NK-92 (cell line): Measurements from ENCODE around the gene HHIP.

Source experiments
- DNase-seq: peaks from one replicate; lab custom pipeline; 2025; ENCODE audit not compliant: unreplicated experiment; lab: John Stamatoyannopoulos, UW

Gene HHIP

DNA sequence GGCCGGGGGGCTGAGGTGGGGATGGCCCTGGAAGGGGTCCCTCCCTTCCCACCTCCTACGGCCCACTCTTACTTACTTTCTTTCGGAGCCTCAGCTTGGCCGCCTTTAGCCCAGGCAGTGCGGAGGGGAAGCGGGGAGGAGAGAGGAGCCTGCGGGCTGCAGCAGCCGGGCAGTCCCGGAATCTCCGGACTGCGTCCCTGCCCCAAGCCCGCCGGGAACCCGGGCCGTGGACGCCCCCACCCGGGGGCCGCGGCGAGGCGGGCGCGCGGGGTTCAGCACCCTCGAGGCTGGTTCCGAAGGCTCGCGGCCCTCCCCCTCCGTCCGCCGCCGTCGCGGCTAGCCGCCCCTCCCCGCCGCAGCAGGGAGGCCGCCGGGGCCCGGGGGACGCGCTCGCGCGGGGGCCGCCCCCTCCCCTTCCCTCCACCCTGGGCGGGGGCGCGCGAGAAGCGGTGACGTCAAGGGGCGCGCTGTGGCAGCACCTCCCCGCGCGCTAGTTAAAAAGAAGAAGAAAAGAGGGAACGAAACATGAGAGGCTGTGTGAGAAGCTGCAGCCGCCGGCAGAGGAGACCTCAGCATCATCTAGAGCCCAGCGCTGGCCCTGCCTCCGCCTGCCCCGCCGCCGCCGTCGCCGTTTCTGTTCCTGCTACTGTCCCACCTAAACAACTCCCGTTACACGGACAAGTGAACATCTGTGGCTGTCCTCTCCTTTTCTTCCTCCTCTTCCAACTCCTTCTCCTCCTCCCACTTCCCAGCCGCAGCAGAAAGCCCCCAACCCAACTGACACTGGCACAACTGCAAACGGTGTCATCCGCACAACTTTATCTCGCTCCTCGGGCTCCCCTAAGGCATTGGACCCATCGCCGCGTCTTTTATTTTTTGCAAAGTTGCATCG, at the start of gene HHIP:
Gene HHIP (plus strand): TSS at position 526 of the 892 bp plus-strand sequence. CDS start 520 bp downstream, outside the sequence.
- no peak for DNase-seq

DNA sequence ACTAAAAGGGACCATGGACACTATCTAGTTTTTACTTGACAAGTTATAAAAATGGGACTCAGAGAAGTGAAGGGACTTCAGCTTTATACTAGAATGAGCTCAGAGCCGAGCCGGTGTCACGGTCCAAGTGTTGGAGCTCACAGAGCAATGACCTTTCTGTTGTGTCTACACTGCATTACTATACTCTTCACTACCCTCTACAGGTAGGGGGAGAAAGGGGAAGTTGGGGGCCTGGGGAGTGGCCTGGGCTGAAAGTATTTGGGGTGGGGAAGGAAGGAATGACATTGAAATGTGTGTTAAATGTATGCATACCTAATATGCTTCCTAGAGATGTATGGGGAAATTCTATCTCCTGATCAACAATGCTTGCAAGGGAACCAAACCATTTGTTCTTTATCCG, 48.8 kb upstream of the HHIP start:
- DNase-seq: no peak

DNA sequence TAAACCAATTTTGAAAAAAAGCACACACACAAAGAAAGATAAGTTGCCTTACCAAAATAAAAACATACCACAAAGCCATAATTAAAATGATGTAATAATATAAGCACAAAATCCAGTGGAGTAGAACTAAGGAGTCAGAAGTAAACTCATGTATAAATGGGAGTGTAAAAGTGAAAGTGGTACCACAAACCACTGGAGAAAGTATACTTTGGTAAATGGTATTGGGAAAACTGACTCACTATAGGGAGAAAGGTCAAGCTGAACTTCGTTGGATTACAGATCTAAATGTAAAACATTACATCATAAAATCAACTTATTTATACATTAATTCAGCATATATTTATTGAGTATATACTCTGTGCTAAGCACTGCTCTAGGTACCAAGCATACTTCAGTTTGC, 46.3 kb upstream of the HHIP start:
- no peak for DNase-seq

DNA sequence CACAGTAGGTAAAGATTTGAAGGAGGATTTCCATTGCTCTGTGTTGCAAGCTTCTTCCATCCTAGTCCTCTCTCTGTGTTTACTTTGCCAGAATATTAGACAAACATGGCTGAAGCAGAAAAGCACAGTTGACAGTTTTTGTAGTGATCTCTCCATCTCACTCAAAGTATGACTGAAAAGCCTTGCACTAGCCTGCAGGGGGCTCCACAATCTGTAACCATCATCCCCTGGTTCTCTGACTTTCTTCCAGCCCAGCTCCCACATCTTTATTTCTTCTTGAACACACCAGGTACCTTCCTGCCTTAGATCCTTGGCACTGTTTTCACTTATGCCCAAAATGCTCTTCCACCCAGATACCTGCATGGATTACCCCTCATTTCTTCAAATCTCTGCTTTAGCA, 34.1 kb upstream of the HHIP start:
- DNase-seq: no peak

GRCh38 chr4:144614850-144615585, 30.9 kb upstream of the HHIP start:
- DNase-seq: no peak

- no peak for DNase-seq
These were observed 24.3 kb upstream of the HHIP start for GRCh38 chr4:144621681-144622080.

DNA sequence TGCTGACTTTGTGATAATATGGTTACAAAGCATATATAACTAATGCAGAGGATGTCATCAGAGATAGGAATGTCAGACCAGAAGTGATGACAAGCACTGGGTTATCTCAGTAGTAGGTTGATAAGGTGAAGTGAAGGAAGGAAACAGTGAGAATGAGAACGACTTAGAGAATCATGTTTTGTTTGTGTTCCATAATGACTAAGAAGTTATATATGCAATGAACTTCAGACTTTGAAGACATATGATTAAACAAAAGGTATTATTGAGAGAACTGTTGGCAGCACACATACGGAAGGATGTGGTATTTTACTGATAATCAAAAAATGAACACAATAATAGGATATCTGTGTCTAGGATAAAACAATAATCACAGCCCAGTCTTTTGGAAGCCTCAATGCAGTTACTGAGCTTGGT, 18.3 kb upstream of the HHIP start:
- no peak for DNase-seq

GRCh38 chr4:144633215-144633614, 12.7 kb upstream of the HHIP start:
- DNase-seq: no peak

GRCh38 chr4:144634978-144635747, 10.8 kb upstream of the HHIP start:
- DNase-seq: no peak

DNA sequence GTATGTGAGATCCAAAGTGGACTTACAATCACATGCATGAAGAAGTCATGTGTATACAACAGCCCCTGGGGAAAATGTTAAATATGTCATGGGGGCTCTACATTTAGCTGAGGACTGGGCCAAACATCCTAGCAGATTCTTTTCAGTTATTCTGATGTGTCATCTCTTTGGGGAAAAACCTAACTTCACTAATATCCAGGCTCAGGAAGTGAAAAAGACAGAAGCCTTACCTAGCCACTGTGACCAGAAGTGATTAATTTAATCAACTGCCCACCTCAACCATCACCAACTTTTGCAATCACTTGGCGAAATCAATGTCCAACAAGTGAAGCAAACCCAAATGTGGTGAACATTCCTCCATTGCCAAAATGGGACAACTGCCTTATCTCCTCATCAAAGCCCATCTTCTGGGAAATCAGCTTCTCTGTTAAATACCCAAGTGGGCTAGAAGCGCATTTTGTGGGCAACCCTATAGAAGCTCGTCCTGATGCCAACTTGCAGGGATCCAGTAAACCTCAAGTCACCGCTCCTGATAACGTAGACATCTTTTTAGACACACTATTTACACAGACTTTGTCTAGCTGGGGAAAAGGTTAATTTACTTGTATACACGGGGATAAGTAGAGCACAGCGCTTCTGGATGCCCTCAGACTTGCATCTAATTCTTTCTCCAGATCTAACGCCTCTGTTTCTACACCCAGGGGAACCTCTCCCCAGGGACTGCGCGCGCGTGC, 1.4 kb upstream of the HHIP start:
- DNase-seq: no peak

DNA sequence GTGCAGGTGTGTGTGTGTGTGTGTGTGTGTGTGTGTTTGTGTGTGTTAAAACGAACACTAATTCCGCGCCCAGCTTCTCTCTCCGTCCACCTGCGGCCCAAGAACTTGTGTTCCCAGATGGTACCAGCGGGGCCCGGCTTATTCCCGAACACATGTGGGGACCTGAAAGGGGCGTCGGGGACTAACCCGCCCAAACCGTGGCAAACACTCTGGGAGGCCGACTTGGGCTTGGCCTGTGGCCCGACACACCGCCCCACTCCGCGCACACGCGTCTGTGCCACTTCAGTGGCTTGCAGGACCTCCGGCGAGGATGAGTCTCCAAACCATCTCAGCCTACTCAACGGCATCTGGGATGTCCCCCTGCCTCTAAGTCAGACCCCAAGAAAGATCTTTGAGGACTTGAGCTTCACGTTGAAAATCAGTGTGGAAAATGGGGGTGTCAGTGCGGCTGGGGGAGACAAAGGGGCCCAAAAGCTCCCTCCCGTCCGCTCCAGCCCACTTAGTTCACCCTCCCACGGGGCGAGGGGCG, 790 bp upstream of the HHIP start:
- no peak for DNase-seq

DNA sequence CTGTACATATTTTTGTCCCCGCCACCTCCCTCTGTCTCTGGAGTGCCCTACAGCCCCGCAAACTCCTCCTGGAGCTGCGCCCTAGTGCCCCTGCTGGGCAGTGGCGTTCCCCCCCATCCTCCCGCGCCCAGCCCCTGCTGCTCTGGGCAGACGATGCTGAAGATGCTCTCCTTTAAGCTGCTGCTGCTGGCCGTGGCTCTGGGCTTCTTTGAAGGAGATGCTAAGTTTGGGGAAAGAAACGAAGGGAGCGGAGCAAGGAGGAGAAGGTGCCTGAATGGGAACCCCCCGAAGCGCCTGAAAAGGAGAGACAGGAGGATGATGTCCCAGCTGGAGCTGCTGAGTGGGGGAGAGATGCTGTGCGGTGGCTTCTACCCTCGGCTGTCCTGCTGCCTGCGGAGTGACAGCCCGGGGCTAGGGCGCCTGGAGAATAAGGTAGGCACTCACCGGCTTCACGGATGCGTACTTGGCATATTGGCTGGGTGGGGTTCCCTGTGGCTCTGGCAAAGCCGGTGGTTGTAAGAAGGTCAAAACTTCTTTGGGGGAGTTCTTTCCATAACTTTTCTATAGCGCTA, 653 bp downstream of the HHIP start:
- DNase-seq: no peak

GRCh38 chr4:144647095-144647561, 1.2 kb downstream of the HHIP start:
- DNase-seq: no peak

GRCh38 chr4:144647590-144647989, 1.6 kb downstream of the HHIP start:
- no peak for DNase-seq

DNA sequence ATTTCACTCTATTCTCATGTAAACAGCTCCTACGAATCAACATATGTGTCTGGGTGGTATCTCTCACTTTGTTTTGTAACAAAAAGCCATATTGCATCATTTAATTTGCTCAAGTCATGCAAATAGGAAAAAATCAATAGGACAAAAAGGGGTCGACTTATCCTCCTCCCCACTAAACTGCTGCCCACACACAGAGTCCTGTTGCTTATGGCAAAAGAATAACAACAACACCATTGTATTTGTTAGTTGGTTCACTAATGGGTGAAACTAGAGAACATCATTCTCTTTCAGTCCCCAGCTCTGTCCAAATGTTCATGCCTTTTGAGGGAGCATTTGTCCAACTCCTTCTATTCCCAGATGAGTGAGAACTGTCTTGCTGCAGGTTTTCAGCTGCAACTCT, 2.1 kb downstream of the HHIP start:
- no peak for DNase-seq

DNA sequence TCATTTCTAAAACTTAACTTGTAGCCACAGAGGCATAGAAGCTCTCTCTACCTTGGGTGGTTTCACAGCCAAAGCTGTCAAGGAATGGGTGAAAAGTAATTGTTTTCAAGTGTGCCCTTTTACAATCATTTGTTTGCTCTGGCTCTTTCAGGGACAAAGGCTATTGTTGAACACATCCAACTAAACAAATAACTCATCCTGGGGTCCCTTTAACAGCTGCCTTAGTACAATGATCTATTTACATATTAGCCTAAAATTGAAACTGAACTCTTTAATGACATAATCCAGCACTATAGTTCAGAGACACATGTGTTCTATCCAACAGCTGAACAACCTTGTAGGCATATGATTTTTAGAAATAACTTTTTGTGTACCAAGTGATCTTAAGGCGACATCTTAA, 3.7 kb downstream of the HHIP start:
- no peak for DNase-seq

GRCh38 chr4:144650311-144651005, 4.5 kb downstream of the HHIP start:
- no peak for DNase-seq

DNA sequence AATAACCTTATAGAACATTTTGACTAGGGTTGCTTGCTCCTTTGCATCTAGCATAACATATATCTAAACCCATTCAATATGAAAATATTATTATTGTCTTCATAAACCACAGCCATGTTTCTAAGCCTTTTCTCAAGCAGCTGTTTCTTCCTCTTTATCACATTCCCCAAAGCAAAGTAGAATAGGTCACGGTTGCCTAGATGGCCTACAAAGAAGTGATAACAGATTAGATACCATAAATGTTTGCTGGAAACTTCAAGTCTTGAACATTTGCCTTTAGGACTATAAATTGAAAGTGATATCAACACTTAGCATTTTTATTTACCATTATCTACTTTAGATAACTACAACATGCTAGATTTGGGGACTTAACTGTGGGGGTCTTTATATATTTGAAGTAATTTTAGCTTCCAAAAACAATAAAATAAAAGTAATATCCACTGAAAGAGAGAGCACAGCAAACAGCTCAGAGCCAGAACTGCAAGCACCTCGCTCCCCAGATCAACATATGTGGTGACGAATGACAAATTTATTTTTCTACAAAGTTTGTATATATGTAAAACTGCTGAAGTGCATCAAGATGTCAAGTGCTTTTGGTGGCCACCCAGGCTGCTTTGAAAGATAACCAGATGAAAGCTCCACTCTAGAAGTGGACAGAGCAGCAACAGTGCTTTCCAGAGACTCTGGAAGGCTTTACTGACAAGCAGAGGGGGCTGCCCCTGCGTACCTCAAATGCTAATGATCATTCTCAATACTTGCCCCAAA, 8.0 kb downstream of the HHIP start:
- DNase-seq: no peak

DNA sequence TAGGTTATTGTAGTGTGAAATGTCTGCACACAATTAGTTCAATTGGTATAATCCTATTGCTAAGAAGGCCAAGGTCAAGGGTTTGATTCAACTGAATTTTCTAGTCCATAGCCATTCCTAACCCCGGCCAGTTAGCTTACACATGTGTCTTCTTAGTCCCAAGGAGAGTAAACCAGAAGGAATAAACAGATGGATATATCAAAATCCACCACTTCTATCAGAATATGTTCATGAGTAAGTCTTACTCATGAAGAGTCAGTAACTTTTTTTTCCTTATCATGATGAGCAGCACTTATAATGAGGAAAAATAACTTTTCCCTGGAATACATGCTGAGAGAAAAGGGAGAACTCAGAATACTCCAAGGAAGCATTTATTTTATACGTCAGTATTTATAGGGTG, 9.5 kb downstream of the HHIP start:
- no peak for DNase-seq
